ENCODE results near the gene TM7SF3. TPM values are rescaled to one million over a fixed set of nuclear protein-coding genes. Genes with fewer than 3 reads are reported as not detected.

TM7SF3 gene
- total and polyA plus RNA-seq, 2 experiments from 2014 or later, result 50.1 to 50.8 TPM

DNA sequence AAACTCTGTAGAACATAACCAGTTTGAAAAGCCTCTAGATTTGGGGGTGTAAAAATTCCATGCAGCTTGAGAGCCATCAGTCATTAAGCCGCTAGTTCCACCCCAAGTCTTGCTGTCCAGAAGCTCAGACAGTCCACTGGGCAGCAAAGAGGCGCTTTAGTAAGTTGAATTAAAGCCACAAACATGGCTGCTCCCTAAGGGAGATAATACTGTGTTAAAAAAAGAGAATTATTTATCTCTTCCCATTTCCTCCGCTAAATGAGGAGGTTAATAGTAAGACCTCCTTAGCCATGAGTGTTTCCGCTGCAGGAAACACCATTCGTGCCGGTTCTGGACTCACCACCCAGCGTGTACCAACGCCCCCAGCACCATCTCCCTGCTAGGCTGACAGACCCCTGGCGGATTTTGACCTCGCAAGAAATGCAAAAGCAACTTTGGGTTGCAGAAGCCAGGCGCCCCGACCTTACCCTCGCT is 536 bp downstream of the TM7SF3 start:
- peak; percentile 32 to 45 for DNase-seq (ENCODE audit: low read depth in 1 of 2, low spot score in 1 of 2)
- Histone ChIP-seq H3K36me3 (no peaks in the 10 kb centered on the region), H3K4me1 (ENCODE audit: low read depth) (peaks cover 16% of the 10 kb centered on the region), H3K9me3 (ENCODE audit: low read depth) (no peaks in the 10 kb centered on the region), H3K27ac (no peak overlapping the region), H3K4me3 (peak overlapping the region; percentile 51), H3K27me3 (no peaks in the 10 kb centered on the region)
- no peak for TF ChIP-seq CTCF (IDR thresholded peaks at IDR 0.05; ENCODE audit: low read depth, low read length)

DNA sequence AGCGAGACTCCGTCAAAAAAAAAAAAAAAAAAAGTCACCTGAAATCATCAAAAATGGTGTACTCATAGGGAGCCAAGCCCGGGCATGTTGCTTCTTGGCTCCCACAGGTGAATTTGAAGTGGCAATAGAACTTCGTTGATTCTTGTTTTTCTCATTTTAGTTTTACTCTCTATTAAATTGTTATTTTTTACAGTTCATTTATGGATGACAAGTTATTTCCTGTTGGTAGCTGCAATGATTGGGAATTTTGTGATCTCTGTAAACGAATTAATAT is 1.3 kb downstream of the TM7SF3 start:
- Histone ChIP-seq H3K4me1 (ENCODE audit: low read depth) (peaks cover 10% of the 10 kb centered on the region), H3K4me3 (peak overlapping the region; percentile 51), H3K27me3 (no peaks in the 10 kb centered on the region), H3K27ac (no peak overlapping the region), H3K9me3 (ENCODE audit: low read depth) (no peaks in the 10 kb centered on the region), H3K36me3 (no peaks in the 10 kb centered on the region)
- no peak for TF ChIP-seq CTCF (IDR thresholded peaks at IDR 0.05; ENCODE audit: low read depth, low read length)
- no peak for DNase-seq (ENCODE audit: low read depth in 1 of 2, low spot score in 1 of 2)

DNA sequence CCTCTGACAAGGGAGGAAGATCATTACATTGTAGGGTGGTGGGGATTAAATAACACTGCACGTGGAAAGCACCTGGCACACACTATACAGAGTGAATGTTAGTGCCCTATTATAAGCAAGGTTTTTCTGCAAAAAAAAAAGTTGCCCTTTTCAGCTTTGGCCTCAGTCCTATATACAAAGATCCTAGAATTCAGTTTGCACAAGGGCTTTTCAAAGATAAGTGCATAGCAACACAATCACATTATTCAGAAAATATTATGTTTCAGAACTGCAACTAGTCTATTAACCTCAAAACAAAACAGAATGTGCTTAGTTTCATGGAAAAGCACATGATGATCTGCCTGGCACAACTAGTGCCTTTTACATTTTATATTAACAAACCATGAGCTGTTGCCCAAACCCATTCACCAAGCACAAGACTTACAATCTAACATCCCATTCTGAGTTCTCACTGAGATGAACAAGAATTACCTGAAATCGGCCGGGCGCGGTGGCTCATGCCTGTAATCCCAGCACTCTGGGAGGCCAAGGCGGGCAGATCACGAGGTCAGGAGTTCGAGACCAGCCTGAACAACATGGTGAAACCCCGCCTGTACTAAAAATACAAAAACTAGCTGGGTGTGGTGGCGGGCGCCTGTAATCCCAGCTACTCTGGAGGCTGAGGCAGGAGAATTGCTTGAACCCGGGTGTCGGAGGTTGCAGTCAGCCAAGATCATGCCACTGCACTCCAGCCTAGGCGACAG is 1.8 kb downstream of the TM7SF3 start:
- H3K36me3 ChIP-seq, result no peaks in the 10 kb centered on the region
- no peak for DNase-seq (ENCODE audit: low read depth in 1 of 2, low spot score in 1 of 2)
- no peaks in the 10 kb centered on the region for H3K27me3 ChIP-seq
- H3K9me3 ChIP-seq (ENCODE audit: low read depth), result no peaks in the 10 kb centered on the region
- no peak overlapping the region for H3K27ac ChIP-seq
- H3K4me1 ChIP-seq (ENCODE audit: low read depth), result peaks cover 5% of the 10 kb centered on the region
- TF ChIP-seq CTCF (IDR thresholded peaks at IDR 0.05; ENCODE audit: low read depth, low read length), result no peak
- no peak overlapping the region for H3K4me3 ChIP-seq

DNA sequence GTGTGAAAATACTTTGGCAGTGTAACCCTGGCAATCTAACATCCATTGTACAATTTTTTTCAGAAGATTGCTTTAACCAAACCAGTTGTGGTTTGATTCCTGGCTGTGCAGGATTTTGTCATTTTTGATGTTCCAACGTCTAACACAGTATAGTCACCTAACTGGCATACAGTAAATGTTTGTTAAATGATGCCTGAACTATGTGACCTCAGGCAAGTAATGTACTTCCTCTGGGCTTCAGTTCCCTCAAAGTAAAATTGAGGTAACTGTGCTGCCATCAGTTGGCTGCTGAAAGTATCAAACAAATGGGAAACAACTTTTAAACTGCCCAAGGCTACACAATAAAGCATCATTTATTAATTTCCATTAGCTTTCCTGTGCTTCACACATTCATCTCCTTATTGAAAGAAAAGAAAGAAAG is 4.3 kb downstream of the TM7SF3 start:
- Histone ChIP-seq H3K9me3 (ENCODE audit: low read depth) (no peaks in the 10 kb centered on the region), H3K27ac (no peak overlapping the region), H3K4me3 (no peak overlapping the region), H3K27me3 (no peaks in the 10 kb centered on the region), H3K36me3 (no peaks in the 10 kb centered on the region), H3K4me1 (ENCODE audit: low read depth) (no peaks in the 10 kb centered on the region)
- no peak for TF ChIP-seq CTCF (IDR thresholded peaks at IDR 0.05; ENCODE audit: low read depth, low read length)
- no peak for DNase-seq (ENCODE audit: low read depth in 1 of 2, low spot score in 1 of 2)

GRCh38 chr12:27008081-27008480 is 6.1 kb downstream of the TM7SF3 start:
- H3K27me3 ChIP-seq, result no peaks in the 10 kb centered on the region
- no peaks in the 10 kb centered on the region for H3K36me3 ChIP-seq
- H3K4me3 ChIP-seq, result no peak overlapping the region
- no peak for TF ChIP-seq CTCF (IDR thresholded peaks at IDR 0.05; ENCODE audit: low read depth, low read length)
- H3K9me3 ChIP-seq (ENCODE audit: low read depth), result no peaks in the 10 kb centered on the region
- no peak for DNase-seq (ENCODE audit: low read depth in 1 of 2, low spot score in 1 of 2)
- H3K4me1 ChIP-seq (ENCODE audit: low read depth), result no peaks in the 10 kb centered on the region
- no peak overlapping the region for H3K27ac ChIP-seq
